ENCODE measurements around the gene RNASE9. TPM values are rescaled to one million over a fixed set of nuclear protein-coding genes. Genes with fewer than 3 reads are reported as not detected.
"Not testable (repeated sequence)": the region's sequence is repeated elsewhere in the genome, so short reads cannot be mapped to it uniquely, and the experiment has no call there.

Gene RNASE9
- total RNA-seq, 4 donors from 2014 or later = not detected

DNA sequence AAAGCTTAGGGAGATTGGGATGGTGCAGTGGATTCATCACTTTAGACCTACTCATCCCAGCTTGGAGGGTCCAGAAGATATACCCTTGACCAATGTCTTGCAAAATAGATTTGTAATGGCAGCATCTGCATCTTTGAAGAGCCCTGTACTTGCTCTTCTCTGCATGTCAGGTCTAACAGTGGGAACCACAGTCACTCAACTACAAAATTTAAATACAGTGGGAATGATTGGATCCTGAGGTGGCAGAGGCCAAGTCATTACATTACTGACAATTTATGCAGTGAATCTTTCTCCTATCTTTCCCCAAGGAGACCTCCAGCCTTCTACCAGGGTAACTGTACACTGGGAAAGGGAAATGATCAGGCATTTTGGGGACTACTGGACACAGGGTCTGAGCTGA lies 8.2 kb upstream of the RNASE9 start:
- no peak for DNase-seq
- intact Hi-C loops (cut with DNase I; ENCODE audit: low total_unique reads) = no loop called here
- Histone ChIP-seq H3K27me3 (no peaks in the 10 kb centered on the region), H3K27ac (no peak overlapping the region), H3K36me3 (no peaks in the 10 kb centered on the region), H3K4me1 (no peaks in the 10 kb centered on the region), H3K9me3 (peaks cover 0 to 4% (median 0%) of the 10 kb centered on the region in 3 donors), H3K4me3 (no peak overlapping the region)
- no peak for ATAC-seq
- TF ChIP-seq POLR2A (IDR thresholded peaks at IDR 0.05) = no peak
- in situ Hi-C loops (cut with MboI; ENCODE audit: low sequenced_read_pairs in 4 of 4) = no loop called here

DNA sequence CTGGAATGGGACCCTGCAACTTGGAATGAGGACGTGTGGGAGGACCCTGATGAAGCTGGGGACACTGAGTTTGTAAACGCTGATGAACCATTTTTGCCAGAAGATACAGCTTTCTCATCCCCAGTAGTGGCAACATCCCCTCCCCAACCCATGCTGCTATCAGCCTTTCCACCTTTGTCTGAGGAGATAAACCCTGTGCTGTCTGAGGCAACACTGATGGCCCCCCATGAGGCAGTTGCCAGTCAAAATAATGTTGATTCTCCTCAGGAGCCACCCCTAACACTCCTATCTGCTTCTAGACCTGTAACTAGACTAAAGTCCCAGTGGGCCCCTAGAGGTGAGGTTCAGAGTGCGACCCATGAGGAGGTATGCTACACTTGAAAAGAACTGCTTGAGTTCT lies 7.5 kb upstream of the RNASE9 start:
- H3K27me3 ChIP-seq = no peaks in the 10 kb centered on the region
- TF ChIP-seq, protein P1, sequence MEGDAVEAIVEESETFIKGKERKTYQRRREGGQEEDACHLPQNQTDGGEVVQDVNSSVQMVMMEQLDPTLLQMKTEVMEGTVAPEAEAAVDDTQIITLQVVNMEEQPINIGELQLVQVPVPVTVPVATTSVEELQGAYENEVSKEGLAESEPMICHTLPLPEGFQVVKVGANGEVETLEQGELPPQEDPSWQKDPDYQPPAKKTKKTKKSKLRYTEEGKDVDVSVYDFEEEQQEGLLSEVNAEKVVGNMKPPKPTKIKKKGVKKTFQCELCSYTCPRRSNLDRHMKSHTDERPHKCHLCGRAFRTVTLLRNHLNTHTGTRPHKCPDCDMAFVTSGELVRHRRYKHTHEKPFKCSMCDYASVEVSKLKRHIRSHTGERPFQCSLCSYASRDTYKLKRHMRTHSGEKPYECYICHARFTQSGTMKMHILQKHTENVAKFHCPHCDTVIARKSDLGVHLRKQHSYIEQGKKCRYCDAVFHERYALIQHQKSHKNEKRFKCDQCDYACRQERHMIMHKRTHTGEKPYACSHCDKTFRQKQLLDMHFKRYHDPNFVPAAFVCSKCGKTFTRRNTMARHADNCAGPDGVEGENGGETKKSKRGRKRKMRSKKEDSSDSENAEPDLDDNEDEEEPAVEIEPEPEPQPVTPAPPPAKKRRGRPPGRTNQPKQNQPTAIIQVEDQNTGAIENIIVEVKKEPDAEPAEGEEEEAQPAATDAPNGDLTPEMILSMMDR (IDR thresholded peaks at IDR 0.05 in 4 of 5, conservative IDR thresholded peaks at IDR 0.05 in 1 of 5) = no peak
- no peak for TF ChIP-seq POLR2A (IDR thresholded peaks at IDR 0.05)
- no peaks in the 10 kb centered on the region for H3K36me3 ChIP-seq
- no peaks in the 10 kb centered on the region for H3K4me1 ChIP-seq
- DNase-seq = no peak
- intact Hi-C loops (cut with DNase I; ENCODE audit: low total_unique reads) = no loop called here
- in situ Hi-C loops (cut with MboI; ENCODE audit: low sequenced_read_pairs in 4 of 4) = no loop called here
- no peak for ATAC-seq
- no peak overlapping the region for H3K4me3 ChIP-seq
- peaks cover 0 to 4% (median 0%) of the 10 kb centered on the region in 3 donors for H3K9me3 ChIP-seq
- H3K27ac ChIP-seq = no peak overlapping the region

DNA sequence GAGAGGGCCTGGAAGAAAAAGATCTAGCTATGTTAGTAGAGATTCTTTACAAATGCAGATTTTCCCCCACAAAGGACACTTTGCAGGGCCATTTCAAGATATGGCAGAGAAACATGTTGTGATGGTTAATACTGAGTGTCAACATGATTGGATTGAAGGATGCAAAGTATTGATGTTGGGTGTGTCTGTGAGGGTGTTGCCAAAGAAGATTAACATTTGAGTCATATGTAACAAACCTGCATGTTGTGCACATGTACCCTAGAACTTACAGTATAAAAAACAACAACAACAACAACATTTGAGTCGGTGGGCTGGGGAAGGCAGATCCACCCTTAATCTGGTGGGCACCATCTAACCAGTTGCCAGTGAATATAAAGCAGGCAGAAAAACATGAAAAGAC lies 6.4 kb upstream of the RNASE9 start:
- H3K4me3 ChIP-seq; H3K27me3 ChIP-seq; intact Hi-C loops (cut with DNase I; ENCODE audit: low total_unique reads); H3K9me3 ChIP-seq; in situ Hi-C loops (cut with MboI; ENCODE audit: low sequenced_read_pairs in 4 of 4); H3K4me1 ChIP-seq; H3K27ac ChIP-seq; H3K36me3 ChIP-seq; ATAC-seq; DNase-seq: not testable (repeated sequence)

DNA sequence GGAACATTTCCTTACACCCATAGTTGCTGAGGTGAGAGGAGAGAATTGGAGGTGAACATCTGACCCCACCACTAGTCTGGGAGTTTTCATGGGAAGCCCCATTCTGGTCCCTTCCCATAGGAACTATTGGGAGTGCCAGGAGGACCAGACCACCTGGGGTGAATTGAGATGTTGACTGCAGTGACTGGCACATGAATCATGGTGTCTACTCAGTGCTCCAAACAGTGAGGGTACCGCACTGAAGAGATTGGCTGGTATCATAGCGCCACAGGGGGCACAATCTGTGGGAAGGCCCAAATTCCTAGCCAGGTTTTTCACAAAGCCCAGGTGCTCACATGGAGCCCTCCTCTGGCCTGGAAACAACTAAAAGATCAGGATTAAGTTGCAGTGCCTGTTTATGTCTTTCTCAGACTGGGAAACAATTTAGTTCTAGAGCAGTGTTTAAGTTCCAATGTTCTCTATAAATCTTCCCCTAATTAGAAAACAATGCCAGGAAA lies 3.7 kb upstream of the RNASE9 start:
- intact Hi-C loops (cut with DNase I; ENCODE audit: low total_unique reads) (no loop called here), in situ Hi-C loops (cut with MboI; ENCODE audit: low sequenced_read_pairs in 4 of 4) (no loop called here)
- ATAC-seq = no peak

DNA sequence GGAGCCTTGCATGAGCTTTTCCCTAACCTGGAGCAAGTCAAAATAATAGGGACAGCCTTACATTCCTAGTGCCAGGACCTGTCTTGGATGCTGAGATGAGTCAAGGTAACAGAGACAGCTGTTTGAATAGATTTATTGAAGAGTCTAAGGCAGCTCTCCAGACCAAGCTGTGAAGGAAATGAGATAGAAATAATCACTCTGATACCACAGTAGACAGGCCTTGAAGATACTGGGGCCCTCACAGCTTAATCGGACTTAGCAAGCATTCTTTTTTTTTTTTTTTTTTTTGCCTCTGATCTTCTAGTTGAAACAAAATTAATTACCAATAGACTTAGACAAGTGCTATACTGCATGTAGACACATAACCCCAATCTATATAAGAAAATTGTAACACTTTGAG lies 3.1 kb upstream of the RNASE9 start:
- TF ChIP-seq, protein P1 (IDR thresholded peaks at IDR 0.05 in 4 of 5, conservative IDR thresholded peaks at IDR 0.05 in 1 of 5) = no peak
- no peak for TF ChIP-seq POLR2A (IDR thresholded peaks at IDR 0.05)
- DNase-seq (no peak), ATAC-seq (no peak)
- no peak overlapping the region for H3K27ac ChIP-seq
- H3K36me3 ChIP-seq = no peaks in the 10 kb centered on the region
- no peaks in the 10 kb centered on the region for H3K9me3 ChIP-seq
- intact Hi-C loops (cut with DNase I; ENCODE audit: low total_unique reads) = no loop called here
- in situ Hi-C loops (cut with MboI; ENCODE audit: low sequenced_read_pairs in 4 of 4) = no loop called here
- no peak overlapping the region for H3K4me3 ChIP-seq
- H3K4me1 ChIP-seq = no peaks in the 10 kb centered on the region
- no peaks in the 10 kb centered on the region for H3K27me3 ChIP-seq

More for the DNA sequence above, 3.7 kb upstream of the RNASE9 start:
- Histone ChIP-seq H3K9me3 (peaks cover 0 to 3% (median 0%) of the 10 kb centered on the region in 3 donors), H3K36me3 (no peaks in the 10 kb centered on the region), H3K27ac (no peak overlapping the region), H3K4me1 (no peaks in the 10 kb centered on the region), H3K4me3 (no peak overlapping the region), H3K27me3 (no peaks in the 10 kb centered on the region)
- no peak for TF ChIP-seq POLR2A (IDR thresholded peaks at IDR 0.05)
- TF ChIP-seq, protein P1 (IDR thresholded peaks at IDR 0.05 in 4 of 5, conservative IDR thresholded peaks at IDR 0.05 in 1 of 5) = no peak
- DNase-seq = no peak

DNA sequence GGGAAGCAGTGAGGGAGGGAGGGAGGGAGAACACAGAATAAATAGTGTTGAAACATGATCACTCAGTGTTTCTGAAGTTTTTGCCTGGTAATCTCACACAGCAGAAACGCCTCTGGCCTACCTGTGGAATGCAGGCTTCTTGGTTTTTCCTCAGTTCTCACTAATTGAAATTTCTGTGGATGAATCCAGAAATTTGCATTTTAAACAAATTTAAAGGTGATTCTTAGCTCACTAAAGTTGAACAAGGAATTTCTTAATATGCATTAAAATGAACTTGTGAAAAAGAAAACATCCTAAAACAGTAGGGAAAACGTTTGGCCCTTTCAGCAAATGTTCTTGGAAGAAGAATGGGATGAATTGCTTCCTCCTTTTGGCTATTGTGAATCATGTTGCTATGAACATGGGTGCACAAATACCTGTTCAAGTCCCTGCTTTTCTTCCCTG lies 1.4 kb downstream of the RNASE9 start:
- Histone ChIP-seq H3K4me3 (no peak overlapping the region), H3K27me3 (no peaks in the 10 kb centered on the region), H3K27ac (no peak overlapping the region), H3K9me3 (no peaks in the 10 kb centered on the region), H3K36me3 (no peaks in the 10 kb centered on the region), H3K4me1 (no peaks in the 10 kb centered on the region)
- intact Hi-C loops (cut with DNase I; ENCODE audit: low total_unique reads) (no loop called here), in situ Hi-C loops (cut with MboI; ENCODE audit: low sequenced_read_pairs in 4 of 4) (no loop called here)
- TF ChIP-seq POLR2A (IDR thresholded peaks at IDR 0.05) = no peak
- TF ChIP-seq, protein P1 (IDR thresholded peaks at IDR 0.05 in 4 of 5, conservative IDR thresholded peaks at IDR 0.05 in 1 of 5) = no peak
- DNase-seq (no peak), ATAC-seq (no peak)
